B cell (primary cell): ENCODE measurements around the gene NDST4. TPM values are rescaled to one million over a fixed set of nuclear protein-coding genes. Genes with fewer than 3 reads are reported as not detected.

Experiments
- polyA plus RNA-seq: library from polyadenylated mRNA; depleted of rRNA; stranded (reverse); fragments of >200 nt; gene quantifications from 2 replicates; pipeline ENCODE4 v1.2.3, GENCODE V29; 2012
- small RNA-seq: library from RNA; depleted of rRNA; stranded (forward); fragments of <200 nt; gene quantifications from one replicate; pipeline ENCODE3, GENCODE V24; 2012; ENCODE audit warnings: low replicate concordance, low read depth; ENCODE audit not compliant: insufficient read length
- total RNA-seq, 2 donors: library from RNA; stranded (reverse); fragments of 120-200 nt in 1 of 2; gene quantifications; 1 replicate in 1 of 2; 2 replicates in 1 of 2; pipeline versions ENCODE4 v1.2.3 to v1.2.4, GENCODE V29; 2013 to 2022

Gene NDST4
- total and polyA plus RNA-seq, 2 donors (not counting 1 experiment from before 2014, with no cell fraction given) = not detected

Small RNA genes lying within 50 kb of the gene (small RNA-seq; reads per million reads assigned to genes)
- gene RN7SL808P = not detected
